GM23338 (cell line): Measurements from ENCODE around the gene DEDD2. TPM values are rescaled to one million over a fixed set of nuclear protein-coding genes. Genes with fewer than 3 reads are reported as not detected.

Source experiments
- ATAC-seq: fragments of 200-7000 bp; cut with Tn5 transposase; 3 replicates; pipeline ENCODE4 v1.9.1; 2020
- DNase-seq: peaks from one replicate; pipeline ENCODE4 v3.0.0-alpha.2; 2015; ENCODE audit warnings: low spot score
- H2AFZ ChIP-seq: fragments of 200-600 bp; sonication (generic); 2 replicates; pipeline ENCODE4 v1.8.0; 2016; ENCODE audit warnings: antibody characterized with exemption, mild to moderate bottlenecking, moderate library complexity
- H3F3A ChIP-seq: fragments of 200-600 bp; sonication (generic); replicated peaks from 2 replicates; pipeline ENCODE4 v1.8.0; 2017; ENCODE audit warnings: antibody characterized with exemption, mixed run types, low read depth
- H3K27ac ChIP-seq: fragments of 200-600 bp; sonication (generic); 2 replicates; pipeline ENCODE4 v1.6.1; 2016; ENCODE audit warnings: low read depth
- H3K27me3 ChIP-seq: fragments of 200-600 bp; sonication (generic); 2 replicates; pipeline ENCODE4 v1.8.0; 2016; ENCODE audit warnings: mild to moderate bottlenecking, mixed run types, moderate library complexity; ENCODE audit not compliant: insufficient read depth
- H3K36me3 ChIP-seq: fragments of 200-600 bp; sonication (generic); 2 replicates; pipeline ENCODE4 v1.8.0; 2016; ENCODE audit warnings: mild to moderate bottlenecking; ENCODE audit not compliant: insufficient read depth
- H3K4me1 ChIP-seq: fragments of 200-600 bp; sonication (generic); 2 replicates; pipeline ENCODE4 v1.8.0; 2016; ENCODE audit warnings: mild to moderate bottlenecking, moderate library complexity; ENCODE audit not compliant: insufficient read depth
- H3K4me2 ChIP-seq: fragments of 200-600 bp; sonication (generic); 2 replicates; pipeline ENCODE4 v1.7.1; 2017; ENCODE audit warnings: mixed run types
- H3K4me3 ChIP-seq: fragments of 200-600 bp; sonication (generic); 2 replicates; pipeline ENCODE4 v1.6.1; 2016; ENCODE audit warnings: mixed run types
- H3K79me2 ChIP-seq: fragments of 200-600 bp; sonication (generic); replicated peaks from 2 replicates; pipeline ENCODE4 v1.8.0; 2017; ENCODE audit warnings: mild to moderate bottlenecking; ENCODE audit not compliant: insufficient read depth
- H3K9me2 ChIP-seq: fragments of 200-600 bp; sonication (generic); 2 replicates; pipeline ENCODE4 v1.8.0; 2017; ENCODE audit not compliant: insufficient read depth
- H4K20me1 ChIP-seq: fragments of 200-600 bp; sonication (generic); replicated peaks from 2 replicates; pipeline ENCODE4 v1.8.0; 2017; ENCODE audit warnings: mild to moderate bottlenecking; ENCODE audit not compliant: insufficient read depth
- H3K27ac Mint-ChIP-seq: 2 replicates; pipeline ENCODE4 v1.8.0; 2020; ENCODE audit warnings: inconsistent platforms, mild to moderate bottlenecking, moderate library complexity, mixed read lengths
- H3K27me3 Mint-ChIP-seq: 3 replicates; pipeline ENCODE4 v1.8.0; 2022; ENCODE audit warnings: low read depth, mild to moderate bottlenecking, moderate library complexity, mixed read lengths, inconsistent platforms; ENCODE audit not compliant: insufficient read depth, poor library complexity
- H3K36me3 Mint-ChIP-seq: 3 replicates; pipeline ENCODE4 v1.8.0; 2021; ENCODE audit warnings: low read depth, mild to moderate bottlenecking, inconsistent platforms, moderate library complexity, mixed read lengths
- H3K4me1 Mint-ChIP-seq: 3 replicates; pipeline ENCODE4 v1.8.0; 2020; ENCODE audit warnings: mild to moderate bottlenecking, inconsistent platforms, mixed read lengths
- H3K4me3 Mint-ChIP-seq: 3 replicates; pipeline ENCODE4 v1.8.0; 2021; ENCODE audit warnings: moderate library complexity, mild to moderate bottlenecking, inconsistent platforms, mixed read lengths
- H3K9me3 Mint-ChIP-seq: 3 replicates; pipeline ENCODE4 v1.8.0; 2020; ENCODE audit warnings: moderate library complexity, mild to moderate bottlenecking, inconsistent platforms, mixed read lengths
- CREB1 ChIP-seq: fragments of 250-450 bp; sonication (Bioruptor Pico); IDR thresholded peaks from 2 replicates; pipeline ENCODE4 v1.5.0; 2020; ENCODE audit warnings: low read depth, mild to moderate bottlenecking, moderate library complexity
- CTCF ChIP-seq, 2 experiments: fragments of 200-600 bp in 1 of 2; sonication (generic) in 1 of 2; conservative IDR thresholded peaks; 2 replicates each; pipeline versions ENCODE4 v1.5.1 to v1.6.1; 2016 to 2017; ENCODE audit warnings: antibody characterized with exemption in 2 of 2, low read depth in 2 of 2, mild to moderate bottlenecking in 2 of 2, moderate library complexity in 1 of 2
- EZH2 ChIP-seq: fragments of 200-600 bp; sonication (generic); IDR thresholded peaks from one replicate; pipeline ENCODE4 v1.8.0; 2017; ENCODE audit warnings: antibody characterized with exemption, mild to moderate bottlenecking, low read depth; ENCODE audit not compliant: unreplicated experiment
- EZH2phosphoT487 ChIP-seq: fragments of 200-600 bp; sonication (generic); IDR thresholded peaks from one replicate; pipeline ENCODE4 v1.8.1; 2018; ENCODE audit warnings: antibody characterized with exemption; ENCODE audit not compliant: unreplicated experiment
- JUNB ChIP-seq: IDR thresholded peaks from one replicate; pipeline ENCODE4 v1.6.1; 2016; ENCODE audit warnings: antibody characterized with exemption; ENCODE audit not compliant: unreplicated experiment
- NANOG ChIP-seq: IDR thresholded peaks from 2 replicates; pipeline ENCODE4 v1.6.1; 2016; ENCODE audit warnings: antibody characterized with exemption, borderline replicate concordance
- POLR2AphosphoS5 ChIP-seq: IDR thresholded peaks from 2 replicates; pipeline ENCODE4 v1.6.1; 2016; ENCODE audit warnings: antibody characterized with exemption, low read depth
- STAT1 ChIP-seq: IDR thresholded peaks from one replicate; pipeline ENCODE4 v1.6.1; 2016; ENCODE audit warnings: antibody characterized with exemption; ENCODE audit not compliant: unreplicated experiment
- ZNF114 ChIP-seq: fragments of 250-450 bp; sonication (Bioruptor Pico); IDR thresholded peaks from 2 replicates; pipeline ENCODE4 v1.5.0; 2020; ENCODE audit warnings: mild to moderate bottlenecking, moderate library complexity
- ZNF331 ChIP-seq: fragments of 250-450 bp; sonication (Bioruptor Pico); IDR thresholded peaks from 2 replicates; pipeline ENCODE4 v1.5.0; 2020; ENCODE audit warnings: low read depth, mild to moderate bottlenecking, moderate library complexity
- polyA plus RNA-seq: library from polyadenylated mRNA; unstranded; fragments of >200 nt; fragmentation: Nextera tagmentation; extraction: Ambion mirVana; gene quantifications from 2 replicates; pipeline ENCODE4 v1.2.1, GENCODE V29; 2016
- total RNA-seq: library from RNA; depleted of rRNA; stranded (reverse); fragments of >200 nt; shearing (Covaris generic); gene quantifications from 2 replicates; pipeline ENCODE4 v1.2.3, GENCODE V29; 2014
- TF ChIP-seq, protein P1 (sequence below): IDR thresholded peaks from 2 replicates; pipeline ENCODE4 v1.6.1; 2016; ENCODE audit warnings: antibody characterized with exemption
- TF ChIP-seq, protein P2 (sequence below): fragments of 250-450 bp; sonication (Bioruptor Pico); IDR thresholded peaks from 2 replicates; pipeline ENCODE4 v1.5.0; 2020; ENCODE audit warnings: mild to moderate bottlenecking, moderate library complexity
- TF ChIP-seq, protein P3 (sequence below): IDR thresholded peaks from one replicate; pipeline ENCODE4 v1.6.1; 2018; ENCODE audit warnings: antibody characterized with exemption; ENCODE audit not compliant: unreplicated experiment

The DEDD2 gene
- total and polyA plus RNA-seq, 2 experiments from 2014 or later = 23.4 to 63.0 TPM

DNA sequence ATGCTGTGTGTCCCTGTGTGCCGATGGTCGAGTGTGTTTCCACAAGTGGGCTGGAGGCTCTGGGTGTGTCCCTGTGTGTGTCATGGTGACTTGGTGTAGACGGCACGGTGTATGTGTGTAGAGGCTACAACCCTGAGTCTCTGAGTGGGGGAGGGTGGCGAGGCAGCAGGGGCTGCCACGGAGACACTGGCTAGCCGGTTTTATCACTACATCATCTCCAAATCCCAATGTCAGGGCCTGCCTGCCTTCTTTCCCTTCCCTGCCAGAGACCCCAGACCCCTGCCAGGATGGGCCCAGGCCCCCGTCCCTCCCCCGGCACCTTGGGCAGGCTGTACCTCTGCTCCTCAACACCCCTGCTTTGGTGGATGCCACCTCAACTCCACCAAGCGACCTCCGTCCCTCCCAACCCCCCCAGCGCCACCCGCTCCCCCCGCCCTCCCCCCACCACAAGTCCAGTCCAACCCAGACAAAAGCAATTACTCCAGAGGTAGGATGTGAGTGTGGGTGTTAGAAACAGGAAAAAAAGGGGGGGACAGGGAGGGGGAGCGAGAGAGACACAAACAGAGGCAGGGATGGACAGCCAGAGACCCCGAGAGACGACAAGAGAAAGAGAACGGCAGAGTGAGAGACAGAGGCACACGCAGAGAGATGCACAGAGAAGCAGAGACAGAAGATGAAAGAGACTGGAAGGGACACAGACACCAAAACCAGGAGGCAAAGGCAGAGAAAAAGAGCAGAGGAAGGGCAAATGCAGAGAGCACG lies 63.6 kb downstream of the DEDD2 start:
- no peaks in the 10 kb centered on the region for H3K9me2 ChIP-seq
- H3K4me2 ChIP-seq = no peak overlapping the region
- no peak overlapping the region for H2AFZ ChIP-seq
- H3K27ac ChIP-seq = no peak overlapping the region
- 0 out of 2 replicates have a peak, but pooled peaks cover 7% of the 10 kb centered on the region for H3K27me3 ChIP-seq
- Mint-ChIP-seq H3K36me3 (no peaks in the 10 kb centered on the region; the same call in 2 of the 3 replicates), H3K4me3 (no peak overlapping the region; the same call in 2 of the 3 replicates), H3K9me3 (no peaks in the 10 kb centered on the region), H3K4me1 (peaks cover 58% of the 10 kb centered on the region), H3K27me3 (peaks cover 29% of the 10 kb centered on the region), H3K27ac (no peak overlapping the region)
- no peaks in the 10 kb centered on the region for H4K20me1 ChIP-seq
- peaks cover 38% of the 10 kb centered on the region for H3K4me1 ChIP-seq
- 0 out of 2 replicates have a peak, but pooled peaks cover 9% of the 10 kb centered on the region for H3F3A ChIP-seq
- TF ChIP-seq, protein P1, sequence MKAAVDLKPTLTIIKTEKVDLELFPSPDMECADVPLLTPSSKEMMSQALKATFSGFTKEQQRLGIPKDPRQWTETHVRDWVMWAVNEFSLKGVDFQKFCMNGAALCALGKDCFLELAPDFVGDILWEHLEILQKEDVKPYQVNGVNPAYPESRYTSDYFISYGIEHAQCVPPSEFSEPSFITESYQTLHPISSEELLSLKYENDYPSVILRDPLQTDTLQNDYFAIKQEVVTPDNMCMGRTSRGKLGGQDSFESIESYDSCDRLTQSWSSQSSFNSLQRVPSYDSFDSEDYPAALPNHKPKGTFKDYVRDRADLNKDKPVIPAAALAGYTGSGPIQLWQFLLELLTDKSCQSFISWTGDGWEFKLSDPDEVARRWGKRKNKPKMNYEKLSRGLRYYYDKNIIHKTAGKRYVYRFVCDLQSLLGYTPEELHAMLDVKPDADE = no peak
- no peak for TF ChIP-seq JUNB
- no peak for TF ChIP-seq POLR2AphosphoS5
- TF ChIP-seq, protein P2, sequence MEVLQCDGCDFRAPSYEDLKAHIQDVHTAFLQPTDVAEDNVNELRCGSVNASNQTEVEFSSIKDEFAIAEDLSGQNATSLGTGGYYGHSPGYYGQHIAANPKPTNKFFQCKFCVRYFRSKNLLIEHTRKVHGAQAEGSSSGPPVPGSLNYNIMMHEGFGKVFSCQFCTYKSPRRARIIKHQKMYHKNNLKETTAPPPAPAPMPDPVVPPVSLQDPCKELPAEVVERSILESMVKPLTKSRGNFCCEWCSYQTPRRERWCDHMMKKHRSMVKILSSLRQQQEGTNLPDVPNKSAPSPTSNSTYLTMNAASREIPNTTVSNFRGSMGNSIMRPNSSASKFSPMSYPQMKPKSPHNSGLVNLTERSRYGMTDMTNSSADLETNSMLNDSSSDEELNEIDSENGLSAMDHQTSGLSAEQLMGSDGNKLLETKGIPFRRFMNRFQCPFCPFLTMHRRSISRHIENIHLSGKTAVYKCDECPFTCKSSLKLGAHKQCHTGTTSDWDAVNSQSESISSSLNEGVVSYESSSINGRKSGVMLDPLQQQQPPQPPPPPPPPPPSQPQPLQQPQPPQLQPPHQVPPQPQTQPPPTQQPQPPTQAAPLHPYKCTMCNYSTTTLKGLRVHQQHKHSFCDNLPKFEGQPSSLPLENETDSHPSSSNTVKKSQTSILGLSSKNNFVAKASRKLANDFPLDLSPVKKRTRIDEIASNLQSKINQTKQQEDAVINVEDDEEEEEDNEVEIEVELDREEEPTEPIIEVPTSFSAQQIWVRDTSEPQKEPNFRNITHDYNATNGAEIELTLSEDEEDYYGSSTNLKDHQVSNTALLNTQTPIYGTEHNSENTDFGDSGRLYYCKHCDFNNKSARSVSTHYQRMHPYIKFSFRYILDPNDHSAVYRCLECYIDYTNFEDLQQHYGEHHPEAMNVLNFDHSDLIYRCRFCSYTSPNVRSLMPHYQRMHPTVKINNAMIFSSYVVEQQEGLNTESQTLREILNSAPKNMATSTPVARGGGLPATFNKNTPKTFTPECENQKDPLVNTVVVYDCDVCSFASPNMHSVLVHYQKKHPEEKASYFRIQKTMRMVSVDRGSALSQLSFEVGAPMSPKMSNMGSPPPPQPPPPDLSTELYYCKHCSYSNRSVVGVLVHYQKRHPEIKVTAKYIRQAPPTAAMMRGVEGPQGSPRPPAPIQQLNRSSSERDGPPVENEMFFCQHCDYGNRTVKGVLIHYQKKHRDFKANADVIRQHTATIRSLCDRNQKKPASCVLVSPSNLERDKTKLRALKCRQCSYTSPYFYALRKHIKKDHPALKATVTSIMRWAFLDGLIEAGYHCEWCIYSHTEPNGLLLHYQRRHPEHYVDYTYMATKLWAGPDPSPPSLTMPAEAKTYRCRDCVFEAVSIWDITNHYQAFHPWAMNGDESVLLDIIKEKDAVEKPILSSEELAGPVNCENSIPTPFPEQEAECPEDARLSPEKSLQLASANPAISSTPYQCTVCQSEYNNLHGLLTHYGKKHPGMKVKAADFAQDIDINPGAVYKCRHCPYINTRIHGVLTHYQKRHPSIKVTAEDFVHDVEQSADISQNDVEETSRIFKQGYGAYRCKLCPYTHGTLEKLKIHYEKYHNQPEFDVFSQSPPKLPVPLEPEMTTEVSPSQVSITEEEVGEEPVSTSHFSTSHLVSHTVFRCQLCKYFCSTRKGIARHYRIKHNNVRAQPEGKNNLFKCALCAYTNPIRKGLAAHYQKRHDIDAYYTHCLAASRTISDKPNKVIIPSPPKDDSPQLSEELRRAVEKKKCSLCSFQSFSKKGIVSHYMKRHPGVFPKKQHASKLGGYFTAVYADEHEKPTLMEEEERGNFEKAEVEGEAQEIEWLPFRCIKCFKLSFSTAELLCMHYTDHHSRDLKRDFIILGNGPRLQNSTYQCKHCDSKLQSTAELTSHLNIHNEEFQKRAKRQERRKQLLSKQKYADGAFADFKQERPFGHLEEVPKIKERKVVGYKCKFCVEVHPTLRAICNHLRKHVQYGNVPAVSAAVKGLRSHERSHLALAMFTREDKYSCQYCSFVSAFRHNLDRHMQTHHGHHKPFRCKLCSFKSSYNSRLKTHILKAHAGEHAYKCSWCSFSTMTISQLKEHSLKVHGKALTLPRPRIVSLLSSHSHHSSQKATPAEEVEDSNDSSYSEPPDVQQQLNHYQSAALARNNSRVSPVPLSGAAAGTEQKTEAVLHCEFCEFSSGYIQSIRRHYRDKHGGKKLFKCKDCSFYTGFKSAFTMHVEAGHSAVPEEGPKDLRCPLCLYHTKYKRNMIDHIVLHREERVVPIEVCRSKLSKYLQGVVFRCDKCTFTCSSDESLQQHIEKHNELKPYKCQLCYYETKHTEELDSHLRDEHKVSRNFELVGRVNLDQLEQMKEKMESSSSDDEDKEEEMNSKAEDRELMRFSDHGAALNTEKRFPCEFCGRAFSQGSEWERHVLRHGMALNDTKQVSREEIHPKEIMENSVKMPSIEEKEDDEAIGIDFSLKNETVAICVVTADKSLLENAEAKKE (CRISPR knock-in tag) = no peak
- TF ChIP-seq EZH2phosphoT487 = no peak
- TF ChIP-seq EZH2 = no peak
- no peak for TF ChIP-seq STAT1
- no peak for TF ChIP-seq CTCF (conservative IDR thresholded peaks at IDR 0.05; ENCODE audit: low read depth in 2 of 2)
- no peak for TF ChIP-seq ZNF331 (CRISPR knock-in tag)
- TF ChIP-seq NANOG = no peak
- no peak for TF ChIP-seq ZNF114
- no peak for TF ChIP-seq CREB1
- TF ChIP-seq, protein P3, sequence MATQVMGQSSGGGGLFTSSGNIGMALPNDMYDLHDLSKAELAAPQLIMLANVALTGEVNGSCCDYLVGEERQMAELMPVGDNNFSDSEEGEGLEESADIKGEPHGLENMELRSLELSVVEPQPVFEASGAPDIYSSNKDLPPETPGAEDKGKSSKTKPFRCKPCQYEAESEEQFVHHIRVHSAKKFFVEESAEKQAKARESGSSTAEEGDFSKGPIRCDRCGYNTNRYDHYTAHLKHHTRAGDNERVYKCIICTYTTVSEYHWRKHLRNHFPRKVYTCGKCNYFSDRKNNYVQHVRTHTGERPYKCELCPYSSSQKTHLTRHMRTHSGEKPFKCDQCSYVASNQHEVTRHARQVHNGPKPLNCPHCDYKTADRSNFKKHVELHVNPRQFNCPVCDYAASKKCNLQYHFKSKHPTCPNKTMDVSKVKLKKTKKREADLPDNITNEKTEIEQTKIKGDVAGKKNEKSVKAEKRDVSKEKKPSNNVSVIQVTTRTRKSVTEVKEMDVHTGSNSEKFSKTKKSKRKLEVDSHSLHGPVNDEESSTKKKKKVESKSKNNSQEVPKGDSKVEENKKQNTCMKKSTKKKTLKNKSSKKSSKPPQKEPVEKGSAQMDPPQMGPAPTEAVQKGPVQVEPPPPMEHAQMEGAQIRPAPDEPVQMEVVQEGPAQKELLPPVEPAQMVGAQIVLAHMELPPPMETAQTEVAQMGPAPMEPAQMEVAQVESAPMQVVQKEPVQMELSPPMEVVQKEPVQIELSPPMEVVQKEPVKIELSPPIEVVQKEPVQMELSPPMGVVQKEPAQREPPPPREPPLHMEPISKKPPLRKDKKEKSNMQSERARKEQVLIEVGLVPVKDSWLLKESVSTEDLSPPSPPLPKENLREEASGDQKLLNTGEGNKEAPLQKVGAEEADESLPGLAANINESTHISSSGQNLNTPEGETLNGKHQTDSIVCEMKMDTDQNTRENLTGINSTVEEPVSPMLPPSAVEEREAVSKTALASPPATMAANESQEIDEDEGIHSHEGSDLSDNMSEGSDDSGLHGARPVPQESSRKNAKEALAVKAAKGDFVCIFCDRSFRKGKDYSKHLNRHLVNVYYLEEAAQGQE = no peak
- DNase-seq (no peak), ATAC-seq (no peak)
- H3K36me3 ChIP-seq = no peaks in the 10 kb centered on the region
- no peak overlapping the region for H3K4me3 ChIP-seq
- H3K79me2 ChIP-seq = no peaks in the 10 kb centered on the region
